HG02763 (cell line): ENCODE results near the gene TMEM223.
"Not testable (repeated sequence)": the region's sequence is repeated elsewhere in the genome, so short reads cannot be mapped to it uniquely, and the experiment has no call there.

Experiments used
- ATAC-seq: cut with Tn5 transposase; IDR thresholded peaks from one replicate; pipeline ENCODE4 v1.9.1; 2021; ENCODE audit warnings: mild to moderate bottlenecking, moderate library complexity; ENCODE audit not compliant: unreplicated experiment

The TMEM223 gene

GRCh38 chr11:62801071-62801470 is 9.3 kb upstream of the TMEM223 start:
- no peak for ATAC-seq

GRCh38 chr11:62799486-62799885 is 7.7 kb upstream of the TMEM223 start:
- ATAC-seq, result no peak

GRCh38 chr11:62796281-62796680 is 4.5 kb upstream of the TMEM223 start:
- ATAC-seq, result no peak

- no peak for ATAC-seq
Measured at GRCh38 chr11:62794201-62794775, 2.5 kb upstream of the TMEM223 start.

GRCh38 chr11:62792202-62792575 is 383 bp upstream of the TMEM223 start:
- ATAC-seq, result no peak

GRCh38 chr11:62789576-62789975 is 2.2 kb downstream of the TMEM223 start:
- ATAC-seq, result no peak

- no peak for ATAC-seq
Measured at GRCh38 chr11:62788991-62789390, 2.8 kb downstream of the TMEM223 start.

GRCh38 chr11:62787005-62787759 is 4.6 kb downstream of the TMEM223 start, which contains the start of gene TMEM179B:
Gene TMEM179B (plus strand): TSS chr11:62787402. CDS start chr11:62787432, 30 bp downstream.
- ATAC-seq, result peak; percentile 64

- peak; percentile 65 for ATAC-seq
Measured at GRCh38 chr11:62786318-62787004, 5.3 kb downstream of the TMEM223 start.

- ATAC-seq, result no peak
Measured at GRCh38 chr11:62782753-62783152, 9.1 kb downstream of the TMEM223 start.

- ATAC-seq, result no peak
Measured at GRCh38 chr11:62778441-62778840, 13.4 kb downstream of the TMEM223 start.

- ATAC-seq, result no peak
Measured at GRCh38 chr11:62777389-62777788, 14.4 kb downstream of the TMEM223 start.

- no peak for ATAC-seq
Measured at GRCh38 chr11:62775646-62776045, 16.2 kb downstream of the TMEM223 start.

GRCh38 chr11:62774407-62774806 is 17.4 kb downstream of the TMEM223 start:
- ATAC-seq, result no peak

GRCh38 chr11:62771144-62772021 is 20.4 kb downstream of the TMEM223 start, which contains the start of gene TAF6L:
Gene TAF6L (plus strand): TSS chr11:62771396. CDS start chr11:62775784, 4,388 bp downstream.
- ATAC-seq, result peak; percentile 82

GRCh38 chr11:62770778-62771143 is 21.0 kb downstream of the TMEM223 start:
- no peak for ATAC-seq

GRCh38 chr11:62760867-62761227 is 31.0 kb downstream of the TMEM223 start:
- ATAC-seq, result not testable (repeated sequence)

GRCh38 chr11:62757846-62758788 is 33.7 kb downstream of the TMEM223 start:
- ATAC-seq, result no peak

- ATAC-seq, result no peak
Measured at GRCh38 chr11:62755086-62755615, 36.7 kb downstream of the TMEM223 start.
